Heart right ventricle (tissue), 16 donors: ENCODE results near the gene SGCD. TPM values are rescaled to one million over a fixed set of nuclear protein-coding genes. Genes with fewer than 3 reads are reported as not detected.

ENCODE experiments used
- ATAC-seq, 8 donors: fragments of 200-7000 bp; cut with Tn5 transposase; one replicate each; pipeline ENCODE4 v1.9.1; 2020; ENCODE audit warnings: mild to moderate bottlenecking in 8 of 8, moderate library complexity in 8 of 8, moderate number of reproducible peaks in 1 of 8
- DNase-seq, 2 donors: peaks; one replicate each; pipeline ENCODE4 v3.0.0-alpha.2; 2020
- H3K27ac ChIP-seq, 10 donors: fragments of 200-600 bp; sonication (generic) in 2 of 10; one replicate each; pipeline versions ENCODE4 v1.5.0 to v1.8.0; 2020 to 2022; ENCODE audit warnings: mild to moderate bottlenecking in 3 of 10
- H3K27me3 ChIP-seq, 7 donors: fragments of 200-600 bp; one replicate each; pipeline ENCODE4 v1.8.0; 2021 to 2022; ENCODE audit warnings: mild to moderate bottlenecking in 2 of 7
- H3K36me3 ChIP-seq, 9 donors: fragments of 200-600 bp; sonication (generic) in 1 of 9; one replicate each; pipeline versions ENCODE4 v1.5.0 to v1.8.0; 2020 to 2022; ENCODE audit warnings: mild to moderate bottlenecking in 2 of 9
- H3K4me1 ChIP-seq, 9 donors: fragments of 200-600 bp; sonication (generic) in 1 of 9; one replicate each; pipeline versions ENCODE4 v1.5.0 to v1.8.0; 2020 to 2022; ENCODE audit warnings: mild to moderate bottlenecking in 4 of 9
- H3K4me3 ChIP-seq, 10 donors: fragments of 200-600 bp; sonication (generic) in 2 of 10; one replicate each; pipeline versions ENCODE4 v1.5.0 to v1.8.0; 2020 to 2022; ENCODE audit warnings: mild to moderate bottlenecking in 7 of 10, moderate library complexity in 2 of 10
- H3K9me3 ChIP-seq, 11 donors: fragments of 200-600 bp in 10 of 11; sonication (generic) in 2 of 11; one replicate each; pipeline versions ENCODE4 v1.5.0 to v1.8.0; 2013 to 2022; ENCODE audit warnings: mild to moderate bottlenecking in 2 of 11, control low read depth in 1 of 11, moderate library complexity in 1 of 11
- WGBS, 2 donors: extraction: QIAGEN DNeasy Blood & Tissue Kit; methylation state at CpG; one replicate each; pipeline ENCODE4 v1.1.7; 2013; ENCODE audit warnings: inconsistent platforms in 1 of 2; 5-methylcytosine and 5-hydroxymethylcytosine counted together
- intact Hi-C, 10 donors: fragments of 100-400 bp; cut with DNase I; formaldehyde crosslinking; loops; one replicate each; pipeline versions ENCODE4 v1.11.1 to v1.14.2; 2022
- polyA plus RNA-seq, 2 donors: library from polyadenylated mRNA; stranded (reverse); fragments of 200-250 nt; gene quantifications; one replicate each; pipeline ENCODE4 v1.2.3, GENCODE V29; 2013
- total RNA-seq, 10 donors: library from RNA; stranded (reverse); fragmentation: NEBNext Ultra II Directional in 3 of 10; extraction: Animal tissue kit (Norgen Biotek cat#: 25700) in 3 of 10; gene quantifications; one replicate each; pipeline versions ENCODE4 v1.2.1 to v1.2.4, GENCODE V29; 2021 to 2023
- TF ChIP-seq, protein P1 (sequence below), 9 donors: fragments of 200-600 bp; sonication (generic) in 2 of 9; IDR thresholded peaks; one replicate each; pipeline versions ENCODE4 v1.5.0 to v1.8.0; 2021 to 2022; ENCODE audit warnings: antibody characterized with exemption in 9 of 9, mild to moderate bottlenecking in 5 of 9, moderate library complexity in 1 of 9
- donor health status: Arrhythmogenic right ventricular cardiomyopathy.
- donor health status: ischemic (EF 13 %, LVEDD 7.1; RV severe dilation, severe dysfunction).
- donor health status: healthy with polysubstance abuse.
- donor health status: DM: no; HTN: yes; CAD: no.
- donor health status: DM: no; HTN: no; CAD: no.
- donor health status: ischemic (EF 25% LVEDD 6.9; RV normal size, moderate dysfunction).
- donor health status: ischemic (EF 25% LVEDD 5.7; RV mildly dilated, moderate dysfunction).
- donor health status: healthy.
- donor health status: DM: yes; HTN: yes; CAD: no.
- donor health status: Ischemic cardiomyopathy.
- donor health status: ischemic (EF 35%, LVEDD 5.7; RV mildly dilated, moderate dysfunction).
- donor health status: nonischemic (EF 11% LVEDD 7.7; RV severe dilation, severe dysfunction).
- donor health status: DM: yes; HTN: yes; CAD: no.
- donor health status: PGD.
- donor health status: ischemic (EF 29% LVEDD 5.4; RV normal size, mild dysfunction).
- donor health status: nonischemic (EF 23%, LVEDD 6.1; RV moderate dilation, normal function).

The SGCD gene
- total and polyA plus RNA-seq, 12 donors = 12.0 to 153 (median 99.6) TPM

DNA sequence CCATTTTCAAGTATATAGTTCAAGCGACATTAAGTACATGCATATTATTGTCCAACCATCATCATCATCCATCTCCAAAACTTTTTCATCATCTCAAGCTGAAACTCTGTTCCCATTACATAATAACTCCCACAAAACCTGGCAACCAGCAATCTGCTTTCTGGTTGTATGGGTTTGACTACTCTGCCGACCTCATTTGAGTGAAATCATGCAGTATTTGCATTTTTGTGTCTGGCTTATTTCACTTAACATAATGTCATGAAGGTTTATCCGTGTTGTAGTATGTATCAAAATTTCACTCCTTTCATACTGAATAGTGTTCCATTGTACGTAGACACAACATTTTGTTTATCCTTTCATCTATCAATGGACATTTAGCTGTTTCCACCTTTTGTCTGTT lies 74.8 kb downstream of the SGCD start:
- ATAC-seq = no peak
- intact Hi-C loops = no loop called here
- no peaks in the 10 kb centered on the region for H3K27me3 ChIP-seq
- H3K4me1 ChIP-seq = peaks cover 6 to 66% (median 17%) of the 10 kb centered on the region in 9 donors
- H3K36me3 ChIP-seq = no peaks in the 10 kb centered on the region
- no peaks in the 10 kb centered on the region for H3K9me3 ChIP-seq
- no peak for DNase-seq
- no peak overlapping the region for H3K27ac ChIP-seq
- WGBS, 2 donors = 80 to 84% methylated on average over 4 of the region's 4 CpGs
- H3K4me3 ChIP-seq = no peak overlapping the region
- TF ChIP-seq, protein P1, sequence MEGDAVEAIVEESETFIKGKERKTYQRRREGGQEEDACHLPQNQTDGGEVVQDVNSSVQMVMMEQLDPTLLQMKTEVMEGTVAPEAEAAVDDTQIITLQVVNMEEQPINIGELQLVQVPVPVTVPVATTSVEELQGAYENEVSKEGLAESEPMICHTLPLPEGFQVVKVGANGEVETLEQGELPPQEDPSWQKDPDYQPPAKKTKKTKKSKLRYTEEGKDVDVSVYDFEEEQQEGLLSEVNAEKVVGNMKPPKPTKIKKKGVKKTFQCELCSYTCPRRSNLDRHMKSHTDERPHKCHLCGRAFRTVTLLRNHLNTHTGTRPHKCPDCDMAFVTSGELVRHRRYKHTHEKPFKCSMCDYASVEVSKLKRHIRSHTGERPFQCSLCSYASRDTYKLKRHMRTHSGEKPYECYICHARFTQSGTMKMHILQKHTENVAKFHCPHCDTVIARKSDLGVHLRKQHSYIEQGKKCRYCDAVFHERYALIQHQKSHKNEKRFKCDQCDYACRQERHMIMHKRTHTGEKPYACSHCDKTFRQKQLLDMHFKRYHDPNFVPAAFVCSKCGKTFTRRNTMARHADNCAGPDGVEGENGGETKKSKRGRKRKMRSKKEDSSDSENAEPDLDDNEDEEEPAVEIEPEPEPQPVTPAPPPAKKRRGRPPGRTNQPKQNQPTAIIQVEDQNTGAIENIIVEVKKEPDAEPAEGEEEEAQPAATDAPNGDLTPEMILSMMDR (IDR thresholded peaks at IDR 0.05) = no peak

DNA sequence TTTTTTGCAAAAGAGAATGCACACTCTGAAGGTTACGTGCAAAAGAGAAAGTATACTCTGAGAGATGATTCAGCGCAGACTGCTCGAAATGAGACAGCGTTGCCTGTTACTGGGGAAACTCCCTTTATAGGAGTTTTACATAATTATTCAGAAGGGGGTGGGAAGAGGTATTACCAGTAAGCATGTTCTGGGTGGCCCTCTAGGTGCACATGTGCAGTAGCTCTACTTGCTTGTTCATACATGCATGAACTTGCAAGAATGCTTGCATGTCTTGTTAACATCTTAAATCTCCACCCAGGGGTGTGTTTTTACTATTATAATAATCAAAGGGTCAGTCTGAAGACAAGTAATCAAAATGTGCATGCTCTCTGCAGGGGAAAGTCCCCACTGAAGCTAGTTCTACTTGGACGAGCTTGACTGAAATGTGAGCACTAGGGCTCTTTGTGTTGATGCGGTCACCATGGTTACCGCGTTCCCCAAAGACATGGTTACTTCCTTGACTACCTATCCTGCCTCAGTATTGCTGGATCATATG lies 75.5 kb downstream of the SGCD start:
- TF ChIP-seq, protein P1 (IDR thresholded peaks at IDR 0.05) = no peak
- no peak for DNase-seq

GRCh38 chr5:156405988-156406387 lies 79.0 kb downstream of the SGCD start:
- no peaks in the 10 kb centered on the region for H3K36me3 ChIP-seq
- no peaks in the 10 kb centered on the region for H3K27me3 ChIP-seq
- H3K9me3 ChIP-seq = no peaks in the 10 kb centered on the region
- H3K4me1 ChIP-seq = peaks cover 0 to 46% (median 17%) of the 10 kb centered on the region in 9 donors
- DNase-seq (no peak), ATAC-seq (no peak)
- TF ChIP-seq, protein P1 (IDR thresholded peaks at IDR 0.05) = no peak
- WGBS, 2 donors = 53 to 54% methylated on average over 3 of the region's 3 CpGs
- H3K27ac ChIP-seq = no peak overlapping the region
- H3K4me3 ChIP-seq = no peak overlapping the region
- intact Hi-C loops = no loop called here

More for the DNA sequence above, 75.5 kb downstream of the SGCD start:
- intact Hi-C loops = no loop called here
- no peak overlapping the region for H3K27ac ChIP-seq
- H3K27me3 ChIP-seq = no peaks in the 10 kb centered on the region
- no peaks in the 10 kb centered on the region for H3K9me3 ChIP-seq
- no peak overlapping the region for H3K4me3 ChIP-seq
- no peak for ATAC-seq
- no peaks in the 10 kb centered on the region for H3K36me3 ChIP-seq
- peaks cover 6 to 64% (median 14%) of the 10 kb centered on the region in 9 donors for H3K4me1 ChIP-seq
- WGBS, 2 donors = 78 to 84% methylated on average over 8 of the region's 8 CpGs

DNA sequence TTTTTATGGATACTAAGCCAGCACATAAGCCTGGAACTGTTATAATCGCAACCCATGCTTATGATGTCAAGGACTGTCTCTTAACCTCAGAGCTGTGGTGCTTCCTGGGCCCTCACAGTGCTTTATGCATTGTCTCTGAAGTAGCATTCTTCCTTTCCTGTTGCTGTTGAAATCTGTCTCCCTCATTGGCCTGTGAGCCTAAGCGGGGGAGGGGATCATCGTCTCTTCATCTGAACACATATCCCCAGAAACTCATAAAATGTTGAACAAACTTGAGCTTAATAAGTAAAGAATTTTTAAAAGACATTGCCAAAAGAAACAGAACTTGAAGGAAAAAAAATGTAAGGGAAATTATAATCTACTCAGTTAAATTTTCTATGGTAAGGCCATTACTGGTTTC lies 80.3 kb downstream of the SGCD start:
- H3K27me3 ChIP-seq = no peaks in the 10 kb centered on the region
- DNase-seq = no peak
- intact Hi-C loops = no loop called here
- no peaks in the 10 kb centered on the region for H3K36me3 ChIP-seq
- H3K4me1 ChIP-seq = peaks cover 0 to 47% (median 23%) of the 10 kb centered on the region in 9 donors
- no peak overlapping the region for H3K27ac ChIP-seq
- H3K9me3 ChIP-seq = no peaks in the 10 kb centered on the region
- WGBS, 2 donors = 83 to 86% methylated on average over 3 of the region's 3 CpGs
- TF ChIP-seq, protein P1 (IDR thresholded peaks at IDR 0.05) = no peak
- ATAC-seq = no peak
- H3K4me3 ChIP-seq = no peak overlapping the region
